ENCODE data around the gene OR52N4.

DNA sequence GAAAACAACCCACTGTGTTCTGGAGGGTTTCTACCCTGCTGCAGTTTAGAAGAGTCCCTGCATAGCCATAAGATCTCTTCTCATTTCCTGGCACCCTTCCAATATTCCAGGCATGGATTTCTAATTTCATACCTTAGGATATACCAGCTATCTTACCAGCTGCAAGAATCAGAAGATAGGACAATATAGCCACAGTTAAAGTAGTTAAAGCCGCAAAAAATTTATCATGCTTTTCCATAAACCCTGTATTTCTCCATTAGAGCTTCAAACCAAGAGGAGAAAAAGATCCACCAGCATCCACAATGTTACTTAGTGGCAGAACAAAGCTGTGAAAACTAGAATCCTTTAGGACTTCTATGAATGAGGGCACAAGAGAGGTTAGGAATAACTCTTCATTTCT lies 26.4 kb upstream of the OR52N4 start:
- TF ChIP-seq, protein P1, sequence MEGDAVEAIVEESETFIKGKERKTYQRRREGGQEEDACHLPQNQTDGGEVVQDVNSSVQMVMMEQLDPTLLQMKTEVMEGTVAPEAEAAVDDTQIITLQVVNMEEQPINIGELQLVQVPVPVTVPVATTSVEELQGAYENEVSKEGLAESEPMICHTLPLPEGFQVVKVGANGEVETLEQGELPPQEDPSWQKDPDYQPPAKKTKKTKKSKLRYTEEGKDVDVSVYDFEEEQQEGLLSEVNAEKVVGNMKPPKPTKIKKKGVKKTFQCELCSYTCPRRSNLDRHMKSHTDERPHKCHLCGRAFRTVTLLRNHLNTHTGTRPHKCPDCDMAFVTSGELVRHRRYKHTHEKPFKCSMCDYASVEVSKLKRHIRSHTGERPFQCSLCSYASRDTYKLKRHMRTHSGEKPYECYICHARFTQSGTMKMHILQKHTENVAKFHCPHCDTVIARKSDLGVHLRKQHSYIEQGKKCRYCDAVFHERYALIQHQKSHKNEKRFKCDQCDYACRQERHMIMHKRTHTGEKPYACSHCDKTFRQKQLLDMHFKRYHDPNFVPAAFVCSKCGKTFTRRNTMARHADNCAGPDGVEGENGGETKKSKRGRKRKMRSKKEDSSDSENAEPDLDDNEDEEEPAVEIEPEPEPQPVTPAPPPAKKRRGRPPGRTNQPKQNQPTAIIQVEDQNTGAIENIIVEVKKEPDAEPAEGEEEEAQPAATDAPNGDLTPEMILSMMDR (IDR thresholded peaks at IDR 0.05): no peak
- TF ChIP-seq YY1 (IDR thresholded peaks at IDR 0.05; ENCODE audit: low read depth) (no peak), POLR2AphosphoS5 (IDR thresholded peaks at IDR 0.05; ENCODE audit: low read depth, low read length) (no peak)
- TF ChIP-seq, protein P2, sequence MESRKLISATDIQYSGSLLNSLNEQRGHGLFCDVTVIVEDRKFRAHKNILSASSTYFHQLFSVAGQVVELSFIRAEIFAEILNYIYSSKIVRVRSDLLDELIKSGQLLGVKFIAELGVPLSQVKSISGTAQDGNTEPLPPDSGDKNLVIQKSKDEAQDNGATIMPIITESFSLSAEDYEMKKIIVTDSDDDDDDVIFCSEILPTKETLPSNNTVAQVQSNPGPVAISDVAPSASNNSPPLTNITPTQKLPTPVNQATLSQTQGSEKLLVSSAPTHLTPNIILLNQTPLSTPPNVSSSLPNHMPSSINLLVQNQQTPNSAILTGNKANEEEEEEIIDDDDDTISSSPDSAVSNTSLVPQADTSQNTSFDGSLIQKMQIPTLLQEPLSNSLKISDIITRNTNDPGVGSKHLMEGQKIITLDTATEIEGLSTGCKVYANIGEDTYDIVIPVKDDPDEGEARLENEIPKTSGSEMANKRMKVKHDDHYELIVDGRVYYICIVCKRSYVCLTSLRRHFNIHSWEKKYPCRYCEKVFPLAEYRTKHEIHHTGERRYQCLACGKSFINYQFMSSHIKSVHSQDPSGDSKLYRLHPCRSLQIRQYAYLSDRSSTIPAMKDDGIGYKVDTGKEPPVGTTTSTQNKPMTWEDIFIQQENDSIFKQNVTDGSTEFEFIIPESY (IDR thresholded peaks at IDR 0.05; ENCODE audit: borderline replicate concordance, low read depth): no peak
